AG04450 (cell line): ENCODE measurements around the gene PRKAR2B. TPM values are rescaled to one million over a fixed set of nuclear protein-coding genes. Genes with fewer than 3 reads are reported as not detected.

Source experiments
- CTCF ChIA-PET: fragments of 300-600, 350-600 bp; formaldehyde crosslinking; extraction: SDS; loops from one replicate; lab custom pipeline; 2022; ENCODE audit warnings: antibody characterized with exemption, inconsistent platforms; lab: Charles Lee
- POLR2A ChIA-PET: fragments of 350-600 bp; formaldehyde crosslinking; extraction: SDS; loops from one replicate; lab custom pipeline; 2021; ENCODE audit warnings: antibody characterized with exemption, inconsistent platforms; lab: Yijun Ruan, JAX
- DNase-seq: peaks from one replicate; pipeline ENCODE4 v3.0.0-alpha.2; 2011; ENCODE audit warnings: low read depth, low spot score
- H3K27ac ChIP-seq: one replicate; pipeline ENCODE4 v1.5.1; 2012; ENCODE audit warnings: low read depth, low read length, control low read depth
- H3K27me3 ChIP-seq: one replicate; pipeline ENCODE4 v1.6.0; 2012; ENCODE audit warnings: low read length; ENCODE audit not compliant: control insufficient read depth, insufficient read depth
- H3K4me3 ChIP-seq: 2 replicates; pipeline ENCODE4 v1.5.1; 2011; ENCODE audit warnings: mild to moderate bottlenecking, low read depth, low read length, control low read depth
- H3K9me3 ChIP-seq: 2 replicates; pipeline ENCODE4 v1.5.1; 2012; ENCODE audit warnings: low read length; ENCODE audit not compliant: control insufficient read depth, insufficient read depth
- CTCF ChIP-seq: IDR thresholded peaks from 2 replicates; pipeline ENCODE4 v1.5.1; 2011; ENCODE audit warnings: low read depth, low read length, control low read depth, inconsistent platforms
- polyA minus RNA-seq: library from RNA; depleted of rRNA, polyadenylated mRNA; stranded (reverse); fragments of >200 nt; gene quantifications from 2 replicates; pipeline ENCODE4 v1.2.3, GENCODE V29; 2011; rRNA and poly(A)+ RNA removed
- polyA plus RNA-seq: library from polyadenylated mRNA; depleted of rRNA; stranded (reverse); fragments of >200 nt; gene quantifications from 2 replicates; pipeline ENCODE4 v1.2.3, GENCODE V29; 2011; rRNA removed

The PRKAR2B gene
- polyA plus RNA-seq = 9.1 and 13.0 TPM in 2 replicates
- polyA minus RNA-seq = 4.6 and 7.1 TPM in 2 replicates

DNA sequence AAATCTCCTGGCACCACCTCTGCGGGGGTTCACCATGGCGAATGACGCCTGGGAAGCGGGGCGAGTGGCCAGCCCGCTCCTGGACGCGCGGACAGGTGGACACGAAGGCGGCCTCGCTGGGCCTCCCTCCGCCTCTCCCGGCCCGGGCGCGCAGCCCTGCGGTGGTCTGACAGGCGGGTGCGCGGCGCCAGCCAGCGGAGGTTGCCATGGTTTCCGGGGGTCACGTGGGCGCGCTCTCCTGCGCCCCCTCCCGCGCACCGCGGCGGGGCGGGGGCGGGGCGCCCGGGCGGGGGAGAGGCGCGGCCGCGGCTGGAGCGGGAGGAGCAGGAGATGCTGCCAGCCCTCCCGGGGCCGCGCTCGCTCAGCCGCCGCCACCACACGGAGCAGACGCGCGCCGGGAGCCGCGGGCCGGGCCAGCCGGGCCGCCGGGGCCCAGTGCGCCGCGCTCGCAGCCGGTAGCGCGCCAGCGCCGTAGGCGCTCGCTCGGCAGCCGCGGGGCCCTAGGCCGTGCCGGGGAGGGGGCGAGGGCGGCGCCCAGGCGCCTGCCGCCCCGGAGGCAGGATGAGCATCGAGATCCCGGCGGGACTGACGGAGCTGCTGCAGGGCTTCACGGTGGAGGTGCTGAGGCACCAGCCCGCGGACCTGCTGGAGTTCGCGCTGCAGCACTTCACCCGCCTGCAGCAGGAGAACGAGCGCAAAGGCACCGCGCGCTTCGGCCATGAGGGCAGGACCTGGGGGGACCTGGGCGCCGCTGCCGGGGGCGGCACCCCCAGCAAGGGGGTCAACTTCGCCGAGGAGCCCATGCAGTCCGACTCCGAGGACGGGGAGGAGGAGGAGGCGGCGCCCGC lies at the start of gene PRKAR2B:
TSS of gene PRKAR2B (plus strand) at position 359 of the 848 bp plus-strand sequence. CDS start at position 562, 203 bp downstream.
- CTCF ChIA-PET = no interaction called here
- POLR2A ChIA-PET = no interaction called here
- Histone ChIP-seq H3K4me3 (peak within 1 kb of the TSS; percentile 82), H3K9me3 (no peaks in the 10 kb centered on the region; the same call in 1 of the 2 replicates), H3K27me3 (no peaks in the 10 kb centered on the region), H3K27ac (no peak within 1 kb of the TSS)
- no peak for TF ChIP-seq CTCF
- peak; percentile 27 for DNase-seq

GRCh38 chr7:106994833-106995232 lies 49.7 kb upstream of the PRKAR2B start:
- no peak for TF ChIP-seq CTCF
- no peak overlapping the region for H3K4me3 ChIP-seq
- CTCF ChIA-PET = interaction anchor here (0.7 kb wide), 1 partner anchor 9 kb away, joined by 3 read pairs; no protein-coding TSS in a partner anchor
- POLR2A ChIA-PET = no interaction called here
- H3K27ac ChIP-seq = no peak overlapping the region
- DNase-seq = no peak
- H3K9me3 ChIP-seq = no peaks in the 10 kb centered on the region
- H3K27me3 ChIP-seq = no peaks in the 10 kb centered on the region

GRCh38 chr7:106997487-106998271 lies 46.8 kb upstream of the PRKAR2B start:
- no peak overlapping the region for H3K27ac ChIP-seq
- no peak overlapping the region for H3K4me3 ChIP-seq
- no peaks in the 10 kb centered on the region for H3K9me3 ChIP-seq
- ChIA-PET POLR2A (no interaction called here), CTCF (no interaction called here)
- no peak for TF ChIP-seq CTCF
- no peaks in the 10 kb centered on the region for H3K27me3 ChIP-seq
- DNase-seq = no peak

GRCh38 chr7:106999023-106999422 lies 45.5 kb upstream of the PRKAR2B start:
- no peak for TF ChIP-seq CTCF
- H3K27me3 ChIP-seq = no peaks in the 10 kb centered on the region
- DNase-seq = no peak
- CTCF ChIA-PET = no interaction called here
- no peak overlapping the region for H3K4me3 ChIP-seq
- no peaks in the 10 kb centered on the region for H3K9me3 ChIP-seq
- H3K27ac ChIP-seq = no peak overlapping the region
- POLR2A ChIA-PET = no interaction called here
